DOHH2 (cell line): ENCODE results near the gene BCL2.

Experiments
- H3F3A ChIP-seq: fragments of 200-600 bp; sonication (generic), shearing (Covaris generic); 2 replicates; pipeline ENCODE4 v1.6.0; 2016; ENCODE audit warnings: antibody characterized with exemption, mild to moderate bottlenecking; ENCODE audit not compliant: control insufficient read depth, insufficient read depth
- H3K27ac ChIP-seq: fragments of 200-600 bp; sonication (generic); 2 replicates; pipeline ENCODE4 v1.5.1; 2014; ENCODE audit warnings: low read depth, mild to moderate bottlenecking, low read length, moderate library complexity
- H3K27me3 ChIP-seq: fragments of 200-600 bp; sonication (generic); 2 replicates; pipeline ENCODE4 v1.6.1; 2014; ENCODE audit warnings: mild to moderate bottlenecking, low read length, mixed read lengths; ENCODE audit not compliant: control insufficient read depth
- H3K36me3 ChIP-seq: fragments of 200-600 bp; sonication (generic); 2 replicates; pipeline ENCODE4 v1.6.1; 2014; ENCODE audit warnings: mild to moderate bottlenecking, low read length, moderate library complexity, mixed read lengths; ENCODE audit not compliant: control insufficient read depth
- H3K4me1 ChIP-seq: fragments of 200-600 bp; sonication (generic); 2 replicates; pipeline ENCODE4 v1.6.1; 2014; ENCODE audit warnings: mild to moderate bottlenecking, low read length, mixed read lengths; ENCODE audit not compliant: control insufficient read depth
- H3K4me2 ChIP-seq: fragments of 200-600 bp; sonication (generic); 2 replicates; pipeline ENCODE4 v1.6.0; 2014; ENCODE audit warnings: mild to moderate bottlenecking, low read length, moderate library complexity
- H3K4me3 ChIP-seq: fragments of 200-600 bp; sonication (generic); 2 replicates; pipeline ENCODE4 v1.5.1; 2014; ENCODE audit warnings: mild to moderate bottlenecking, low read length, mixed read lengths
- H3K79me2 ChIP-seq: fragments of 200-600 bp; sonication (generic); 2 replicates; pipeline ENCODE4 v1.6.1; 2014; ENCODE audit warnings: mild to moderate bottlenecking, low read length, mixed read lengths; ENCODE audit not compliant: control insufficient read depth
- H3K9me2 ChIP-seq: fragments of 200-600 bp; sonication (generic); replicated peaks from 2 replicates; pipeline ENCODE4 v1.6.1; 2014; ENCODE audit warnings: mild to moderate bottlenecking, low read length, mixed read lengths; ENCODE audit not compliant: control insufficient read depth
- H3K9me3 ChIP-seq: fragments of 200-600 bp; sonication (generic); 2 replicates; pipeline ENCODE4 v1.6.1; 2014; ENCODE audit warnings: antibody characterized with exemption, low read length, mixed read lengths; ENCODE audit not compliant: control insufficient read depth, insufficient read depth
- H4K20me1 ChIP-seq: fragments of 200-600 bp; sonication (generic); 2 replicates; pipeline ENCODE4 v1.6.0; 2014; ENCODE audit warnings: low read depth, mild to moderate bottlenecking, antibody characterized with exemption, low read length, moderate library complexity; ENCODE audit not compliant: control insufficient read depth, insufficient read depth
- CTCF ChIP-seq: fragments of 200-600 bp; sonication (generic); IDR thresholded peaks from one replicate; pipeline ENCODE4 v1.5.1; 2014; ENCODE audit warnings: antibody characterized with exemption, mild to moderate bottlenecking, low read depth, low read length; ENCODE audit not compliant: poor library complexity, severe bottlenecking
- EZH2phosphoT487 ChIP-seq: fragments of 200-600 bp; sonication (generic); IDR thresholded peaks from 2 replicates; pipeline ENCODE4 v1.6.1; 2017; ENCODE audit warnings: borderline replicate concordance, mild to moderate bottlenecking, antibody characterized with exemption, low read length, moderate library complexity, mixed read lengths

The BCL2 gene

GRCh38 chr18:63099091-63099840 lies 220.3 kb downstream of the BCL2 start:
- no peak for TF ChIP-seq CTCF
- TF ChIP-seq EZH2phosphoT487: no peak
- no peaks in the 10 kb centered on the region for H3K9me2 ChIP-seq
- peaks cover 19% of the 10 kb centered on the region; the same call in 1 of the 2 replicates for H3K27me3 ChIP-seq
- no peak overlapping the region for H3K27ac ChIP-seq
- no peaks in the 10 kb centered on the region for H4K20me1 ChIP-seq
- no peaks in the 10 kb centered on the region for H3K36me3 ChIP-seq
- no peaks in the 10 kb centered on the region for H3K9me3 ChIP-seq
- no peak overlapping the region for H3K4me3 ChIP-seq
- no peaks in the 10 kb centered on the region for H3F3A ChIP-seq
- no peak overlapping the region for H3K4me2 ChIP-seq
- no peaks in the 10 kb centered on the region for H3K79me2 ChIP-seq
- H3K4me1 ChIP-seq: no peaks in the 10 kb centered on the region

GRCh38 chr18:63098018-63098981 lies 221.3 kb downstream of the BCL2 start:
- Histone ChIP-seq H3K27me3 (peaks cover 19% of the 10 kb centered on the region; the same call in 1 of the 2 replicates), H3F3A (no peaks in the 10 kb centered on the region), H3K9me2 (no peaks in the 10 kb centered on the region), H3K27ac (no peak overlapping the region), H4K20me1 (no peaks in the 10 kb centered on the region), H3K4me2 (no peak overlapping the region), H3K36me3 (no peaks in the 10 kb centered on the region), H3K4me1 (no peaks in the 10 kb centered on the region), H3K79me2 (no peaks in the 10 kb centered on the region), H3K9me3 (no peaks in the 10 kb centered on the region), H3K4me3 (no peak overlapping the region)
- no peak for TF ChIP-seq EZH2phosphoT487
- no peak for TF ChIP-seq CTCF

- no peaks in the 10 kb centered on the region for H3F3A ChIP-seq
- H3K4me1 ChIP-seq: no peaks in the 10 kb centered on the region
- no peaks in the 10 kb centered on the region for H3K9me2 ChIP-seq
- H3K4me3 ChIP-seq: no peak overlapping the region
- no peaks in the 10 kb centered on the region for H4K20me1 ChIP-seq
- no peaks in the 10 kb centered on the region for H3K79me2 ChIP-seq
- H3K27me3 ChIP-seq: peaks cover 19% of the 10 kb centered on the region; the same call in 1 of the 2 replicates
- TF ChIP-seq EZH2phosphoT487 (no peak), CTCF (no peak)
- no peaks in the 10 kb centered on the region for H3K9me3 ChIP-seq
- no peak overlapping the region for H3K27ac ChIP-seq
- no peak overlapping the region for H3K4me2 ChIP-seq
- no peaks in the 10 kb centered on the region for H3K36me3 ChIP-seq
Measured at GRCh38 chr18:63097178-63097577, 222.4 kb downstream of the BCL2 start.
